Middle frontal gyrus (tissue), 1 donor: ENCODE measurements around the gene TUT1.
"Not testable (repeated sequence)": the region's sequence is repeated elsewhere in the genome, so short reads cannot be mapped to it uniquely, and the experiment has no call there.

Experiments
- DNase-seq: peaks from one replicate; pipeline ENCODE4 v3.0.0-alpha.2; 2015; ENCODE audit warnings: low spot score; ENCODE audit errors: extremely low spot score

TUT1 gene, protein sequence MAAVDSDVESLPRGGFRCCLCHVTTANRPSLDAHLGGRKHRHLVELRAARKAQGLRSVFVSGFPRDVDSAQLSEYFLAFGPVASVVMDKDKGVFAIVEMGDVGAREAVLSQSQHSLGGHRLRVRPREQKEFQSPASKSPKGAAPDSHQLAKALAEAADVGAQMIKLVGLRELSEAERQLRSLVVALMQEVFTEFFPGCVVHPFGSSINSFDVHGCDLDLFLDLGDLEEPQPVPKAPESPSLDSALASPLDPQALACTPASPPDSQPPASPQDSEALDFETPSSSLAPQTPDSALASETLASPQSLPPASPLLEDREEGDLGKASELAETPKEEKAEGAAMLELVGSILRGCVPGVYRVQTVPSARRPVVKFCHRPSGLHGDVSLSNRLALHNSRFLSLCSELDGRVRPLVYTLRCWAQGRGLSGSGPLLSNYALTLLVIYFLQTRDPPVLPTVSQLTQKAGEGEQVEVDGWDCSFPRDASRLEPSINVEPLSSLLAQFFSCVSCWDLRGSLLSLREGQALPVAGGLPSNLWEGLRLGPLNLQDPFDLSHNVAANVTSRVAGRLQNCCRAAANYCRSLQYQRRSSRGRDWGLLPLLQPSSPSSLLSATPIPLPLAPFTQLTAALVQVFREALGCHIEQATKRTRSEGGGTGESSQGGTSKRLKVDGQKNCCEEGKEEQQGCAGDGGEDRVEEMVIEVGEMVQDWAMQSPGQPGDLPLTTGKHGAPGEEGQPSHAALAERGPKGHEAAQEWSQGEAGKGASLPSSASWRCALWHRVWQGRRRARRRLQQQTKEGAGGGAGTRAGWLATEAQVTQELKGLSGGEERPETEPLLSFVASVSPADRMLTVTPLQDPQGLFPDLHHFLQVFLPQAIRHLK

DNA sequence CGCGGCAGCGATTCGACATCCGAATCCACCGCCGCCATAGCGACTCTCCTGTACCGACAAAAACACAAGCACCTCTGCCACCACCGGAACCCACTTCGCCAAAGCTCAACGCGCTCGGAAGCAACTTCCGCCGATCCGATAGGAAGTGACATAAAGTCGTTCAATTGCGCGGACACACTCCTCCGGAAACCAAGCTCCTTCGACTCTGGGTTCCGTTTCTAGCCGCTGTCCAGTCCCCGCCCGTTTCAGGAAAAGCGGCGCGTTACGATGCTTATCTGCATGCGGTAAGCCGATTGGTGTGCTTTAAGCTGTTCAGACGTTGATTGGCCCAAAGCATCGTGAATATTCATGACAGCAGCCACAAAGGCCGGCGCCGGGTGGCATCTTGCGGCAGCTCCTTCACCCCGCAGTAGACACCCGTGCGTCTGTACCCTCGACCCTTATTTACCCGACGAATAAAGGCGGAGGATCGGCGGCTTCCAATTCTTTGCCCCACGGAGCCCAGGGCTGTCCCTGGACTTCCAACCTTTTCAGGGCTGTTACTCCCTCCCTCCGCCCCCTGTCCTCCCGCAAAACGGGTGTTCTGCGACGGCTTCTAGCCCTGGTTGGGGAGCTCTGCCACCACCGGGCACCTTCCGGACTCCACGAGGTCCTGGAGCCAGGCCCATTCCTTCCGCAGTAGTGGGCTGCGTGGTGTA, at the start of gene TUT1:
Gene TUT1, minus strand, starts transcription at position 76 of the 698 bp plus-strand sequence. Its CDS starts 38 bp downstream, at position 38.
- DNase-seq, result peak; percentile 100

DNA sequence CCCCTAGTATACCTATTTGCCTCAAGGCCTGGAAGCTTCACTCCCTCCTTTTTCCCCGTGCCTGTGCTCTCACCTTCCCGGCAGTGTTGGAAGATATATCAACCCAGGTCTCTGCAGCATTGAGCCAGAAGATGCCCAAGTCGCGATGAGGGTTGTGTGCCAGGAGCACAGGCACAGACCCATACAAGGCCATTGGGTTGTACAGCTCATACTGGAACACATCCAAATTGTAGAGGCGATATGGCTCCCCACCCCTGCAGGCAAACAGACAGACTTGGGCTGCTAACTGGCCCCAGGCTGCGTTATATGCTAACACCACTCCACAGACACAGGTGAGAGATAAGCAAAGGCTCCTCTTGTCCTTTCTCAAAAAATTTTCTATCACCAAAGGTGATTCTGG, 41.2 kb upstream of the TUT1 start:
- DNase-seq, result no peak

DNA sequence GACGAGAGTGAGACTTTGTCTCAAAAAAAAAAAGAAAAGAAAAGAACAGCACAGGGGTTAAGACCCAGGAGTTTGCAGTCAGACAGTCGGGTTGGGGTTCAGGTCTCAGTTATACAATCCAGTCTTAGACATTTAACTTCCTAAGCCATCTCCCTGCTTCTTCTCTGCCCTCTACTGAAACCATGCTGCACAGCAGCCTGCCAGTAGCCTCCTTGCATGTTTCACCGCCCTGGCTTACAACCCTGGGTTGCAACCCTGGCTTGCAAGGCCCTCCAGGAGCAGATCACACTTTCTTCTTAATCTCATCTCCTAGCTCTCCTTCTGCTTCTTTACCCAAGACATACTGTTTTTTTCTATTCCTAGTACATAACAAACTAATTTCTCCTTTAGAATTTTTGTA, 36.4 kb upstream of the TUT1 start:
- DNase-seq, result no peak

DNA sequence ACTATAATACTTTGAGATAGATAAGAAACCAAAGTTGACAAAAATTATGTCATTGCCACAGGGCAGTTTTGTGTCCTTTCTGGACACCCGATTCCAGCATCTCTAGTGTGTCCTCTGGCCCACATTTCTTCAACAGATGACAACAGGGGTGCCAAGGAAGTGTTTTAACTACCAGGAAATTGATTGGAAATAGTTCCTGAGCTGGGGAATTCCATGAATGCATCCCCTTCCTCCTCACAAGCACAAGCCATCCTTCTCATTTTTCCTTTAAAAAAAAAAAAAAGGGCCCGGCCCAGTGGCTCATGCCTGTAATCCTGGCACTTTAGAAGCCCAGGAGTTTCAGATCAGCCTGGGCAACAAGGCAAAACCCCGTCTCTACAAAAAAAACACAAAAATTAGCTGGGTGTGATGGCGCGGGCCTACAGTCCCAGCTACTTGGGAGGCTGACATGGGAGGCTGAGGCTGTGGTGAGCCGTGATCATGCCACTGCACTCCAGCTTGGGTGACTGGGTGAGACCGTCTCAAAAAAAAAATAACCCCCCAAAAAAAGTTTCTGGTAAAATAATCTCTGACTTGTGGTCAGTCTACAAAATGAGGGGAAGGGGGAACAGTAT, 31.3 kb upstream of the TUT1 start:
- DNase-seq, result no peak

DNA sequence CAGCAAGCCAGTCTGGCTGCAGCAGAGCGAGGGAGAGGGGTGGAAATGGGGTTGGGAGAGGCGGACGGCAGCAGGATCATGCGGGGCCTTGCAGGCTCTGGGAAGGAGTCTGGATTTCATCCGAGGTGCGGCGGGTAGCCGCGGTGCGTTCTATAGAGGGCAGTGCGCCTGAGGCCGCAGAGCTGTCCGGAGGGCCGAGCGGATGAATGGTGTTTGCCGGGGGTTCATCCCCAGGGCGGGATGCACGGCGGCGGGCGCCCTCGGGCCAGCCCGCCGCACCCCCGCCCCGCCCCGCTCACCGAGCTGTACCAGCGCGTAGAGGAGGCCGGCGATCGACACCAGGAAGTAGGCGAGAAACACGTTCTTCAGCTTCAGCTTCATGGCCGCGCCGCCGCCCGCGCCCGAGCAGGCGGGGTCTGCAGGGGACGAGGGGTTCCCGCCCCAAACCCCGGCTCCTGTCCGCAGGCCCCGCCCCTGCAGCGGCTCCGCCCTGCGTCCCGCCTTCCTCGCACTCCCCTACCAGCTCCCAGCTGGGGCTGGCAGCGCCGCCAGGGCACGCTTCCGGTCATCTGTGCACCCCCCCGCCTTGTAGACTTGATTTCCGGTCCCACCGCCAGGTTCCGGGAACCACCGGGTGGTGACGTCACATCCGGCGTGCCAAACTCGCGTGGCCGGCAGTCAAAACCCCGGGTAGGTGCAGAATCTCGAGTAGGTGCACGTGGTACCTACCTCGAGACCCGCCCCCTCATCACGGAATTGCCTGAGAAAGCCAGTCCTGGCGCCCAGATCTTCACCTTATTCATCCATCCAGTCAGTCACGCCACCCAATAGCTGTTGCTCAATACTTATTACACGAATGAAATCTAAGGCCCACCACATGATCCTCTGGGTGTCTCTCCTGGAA, 30.5 kb upstream of the TUT1 start, which contains the start of gene B3GAT3:
Gene B3GAT3, minus strand, starts transcription at position 420 of the 904 bp plus-strand sequence. Its CDS starts 39 bp downstream, at position 381.
- peak; percentile 95 for DNase-seq

DNA sequence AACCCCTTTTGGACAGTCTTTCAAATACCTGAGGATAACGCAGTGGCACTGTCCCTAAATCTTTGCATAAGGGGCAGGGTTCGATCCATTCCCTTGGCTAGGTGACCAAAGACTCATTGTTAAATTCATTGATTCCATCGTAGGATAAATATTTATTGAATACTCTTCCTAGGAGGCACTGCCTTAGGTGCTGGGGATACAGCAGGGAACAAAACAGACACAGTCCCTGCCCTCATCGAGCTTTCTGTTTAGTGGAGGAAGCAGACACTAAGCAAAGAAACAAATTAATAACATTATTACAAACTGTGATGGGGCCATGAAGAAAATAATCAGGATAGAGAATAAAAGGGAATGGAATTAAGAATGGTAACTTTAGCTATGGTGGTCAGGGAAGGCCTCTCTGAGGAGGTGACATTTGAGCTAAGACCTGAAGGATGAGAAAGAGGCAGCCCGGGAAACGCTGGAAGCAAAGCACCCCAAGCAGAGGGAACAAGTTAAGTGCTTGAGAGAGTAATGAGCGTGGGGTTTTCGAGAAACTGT, 29.8 kb upstream of the TUT1 start:
- DNase-seq, result no peak

DNA sequence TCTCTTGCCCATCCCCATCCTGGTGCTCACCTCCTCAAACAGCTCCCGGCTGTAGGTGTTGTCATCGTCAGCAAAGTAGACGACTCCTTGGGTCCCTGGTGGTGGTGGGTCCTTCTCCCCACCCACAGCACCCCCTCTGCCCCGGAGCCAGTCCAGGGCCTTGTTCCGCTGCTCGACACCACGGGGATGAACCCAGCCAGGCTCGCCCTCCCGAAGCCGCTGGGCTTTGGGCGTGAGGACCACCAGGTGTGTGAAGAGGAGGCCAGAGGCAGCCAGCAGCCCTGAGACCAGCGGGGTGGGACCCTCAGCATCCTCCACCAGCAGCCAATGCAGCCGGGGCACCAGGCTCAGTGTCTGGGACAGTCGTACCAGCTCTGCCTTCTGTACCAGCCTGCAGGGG, 25.6 kb upstream of the TUT1 start:
- not testable (repeated sequence) for DNase-seq

DNA sequence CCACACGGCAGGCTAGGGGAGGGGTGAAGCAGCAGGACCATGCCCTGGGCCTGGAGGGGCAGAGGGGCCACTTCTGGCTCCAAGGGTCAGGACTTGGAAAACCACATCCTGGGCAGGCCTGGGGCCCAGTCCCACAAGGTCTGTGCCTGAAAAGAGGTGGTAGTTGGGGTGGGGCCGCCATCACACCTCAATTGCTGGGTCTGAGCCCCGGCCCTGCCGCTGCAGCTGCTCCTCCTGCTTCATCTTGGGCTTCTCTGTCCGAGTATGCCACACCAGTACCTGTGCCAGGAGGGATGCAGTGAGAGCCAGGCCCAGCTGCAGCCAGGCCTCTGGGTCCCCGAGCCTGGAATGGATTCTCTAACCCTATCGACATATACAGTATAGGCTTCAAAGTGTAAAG, 24.2 kb upstream of the TUT1 start:
- no peak for DNase-seq

DNA sequence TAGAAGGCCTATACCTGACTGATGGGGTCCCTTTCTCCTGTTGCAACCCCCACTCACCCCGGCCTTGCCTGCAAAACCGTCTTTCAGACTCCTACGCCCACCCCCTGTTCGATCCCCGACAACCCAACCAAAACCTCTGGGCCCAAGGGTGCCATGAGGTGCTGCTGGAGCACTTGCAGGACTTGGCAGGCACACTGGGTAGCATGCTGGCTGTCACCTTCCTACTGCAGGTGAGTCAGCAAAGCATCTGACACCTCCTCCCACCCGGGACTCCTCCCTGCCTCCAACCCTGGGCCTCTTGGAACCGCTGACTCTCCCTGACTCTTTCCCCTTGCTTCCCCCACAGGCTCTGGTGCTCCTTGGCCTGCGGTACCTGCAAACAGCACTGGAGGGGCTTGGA, 23.0 kb upstream of the TUT1 start:
- DNase-seq, result no peak

DNA sequence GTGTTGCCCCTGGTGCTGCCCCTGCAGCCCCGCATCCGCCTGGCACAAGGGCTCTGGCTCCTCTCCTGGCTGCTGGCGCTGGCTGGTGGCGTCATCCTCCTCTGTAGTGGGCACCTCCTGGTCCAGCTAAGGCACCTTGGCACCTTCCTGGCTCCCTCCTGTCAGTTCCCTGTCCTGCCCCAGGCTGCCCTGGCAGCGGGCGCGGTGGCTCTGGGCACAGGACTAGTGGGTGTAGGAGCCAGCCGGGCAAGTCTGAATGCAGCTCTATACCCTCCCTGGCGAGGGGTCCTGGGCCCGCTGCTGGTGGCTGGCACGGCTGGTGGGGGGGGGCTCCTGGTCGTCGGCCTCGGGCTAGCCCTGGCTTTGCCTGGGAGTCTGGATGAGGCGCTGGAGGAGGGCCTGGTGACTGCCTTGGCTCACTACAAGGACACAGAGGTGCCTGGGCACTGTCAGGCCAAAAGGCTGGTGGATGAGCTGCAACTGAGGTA, 22.0 kb upstream of the TUT1 start:
- DNase-seq, result no peak

DNA sequence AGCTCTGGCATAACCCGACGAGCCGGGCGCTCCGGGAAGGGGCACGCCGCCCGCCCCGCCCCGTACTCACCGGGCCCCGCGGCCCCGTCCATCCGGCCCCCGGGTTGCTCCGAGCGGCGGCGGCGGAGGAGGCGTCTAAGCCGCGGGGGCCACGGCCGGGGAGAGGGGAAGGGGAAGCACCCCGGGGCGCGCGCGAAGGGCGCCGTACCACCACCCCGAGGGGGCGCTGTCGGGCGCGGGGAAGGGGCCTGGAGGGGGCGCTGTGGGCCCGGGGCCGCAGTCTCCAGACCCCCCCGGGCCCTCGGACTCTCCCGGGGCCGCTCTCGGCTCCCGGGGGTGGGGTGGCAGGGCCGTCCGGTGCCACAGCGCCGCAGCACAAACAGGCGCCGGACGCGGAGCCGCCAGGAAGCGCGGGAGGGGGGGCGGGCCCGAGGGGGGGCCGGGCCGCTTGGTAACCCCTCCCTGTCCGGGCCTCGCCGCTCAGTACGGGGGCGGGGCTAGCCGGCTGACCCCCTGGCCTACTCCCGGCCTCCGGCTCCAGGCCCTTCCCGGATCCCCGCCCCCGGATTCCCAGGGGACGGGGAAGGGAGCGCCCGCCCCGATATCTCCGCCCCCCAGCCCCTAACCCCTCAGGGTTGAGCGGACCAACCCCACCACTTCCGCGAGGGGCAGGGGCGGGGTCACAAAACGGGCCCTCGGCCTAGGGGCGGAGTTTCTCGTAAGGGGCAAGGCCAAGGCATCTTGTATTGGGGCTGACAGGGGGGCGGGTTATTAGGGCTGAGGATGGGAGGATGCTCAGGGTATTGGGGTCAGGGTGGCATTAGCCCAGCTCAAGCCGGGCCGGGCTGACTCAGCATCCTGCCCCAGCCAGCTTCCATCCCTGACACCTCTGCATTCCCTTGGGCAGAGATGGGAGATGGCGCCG, 21.3 kb upstream of the TUT1 start, which contains the start of the genes EML3 and ROM1:
Gene EML3, minus strand, starts transcription at position 410 of the 925 bp plus-strand sequence. Its CDS starts 318 bp downstream, at position 92.
Gene ROM1, plus strand, starts transcription at position 892 of the 925 bp plus-strand sequence. Its CDS starts 25 bp downstream, at position 917.
- DNase-seq, result peak; percentile 31

DNA sequence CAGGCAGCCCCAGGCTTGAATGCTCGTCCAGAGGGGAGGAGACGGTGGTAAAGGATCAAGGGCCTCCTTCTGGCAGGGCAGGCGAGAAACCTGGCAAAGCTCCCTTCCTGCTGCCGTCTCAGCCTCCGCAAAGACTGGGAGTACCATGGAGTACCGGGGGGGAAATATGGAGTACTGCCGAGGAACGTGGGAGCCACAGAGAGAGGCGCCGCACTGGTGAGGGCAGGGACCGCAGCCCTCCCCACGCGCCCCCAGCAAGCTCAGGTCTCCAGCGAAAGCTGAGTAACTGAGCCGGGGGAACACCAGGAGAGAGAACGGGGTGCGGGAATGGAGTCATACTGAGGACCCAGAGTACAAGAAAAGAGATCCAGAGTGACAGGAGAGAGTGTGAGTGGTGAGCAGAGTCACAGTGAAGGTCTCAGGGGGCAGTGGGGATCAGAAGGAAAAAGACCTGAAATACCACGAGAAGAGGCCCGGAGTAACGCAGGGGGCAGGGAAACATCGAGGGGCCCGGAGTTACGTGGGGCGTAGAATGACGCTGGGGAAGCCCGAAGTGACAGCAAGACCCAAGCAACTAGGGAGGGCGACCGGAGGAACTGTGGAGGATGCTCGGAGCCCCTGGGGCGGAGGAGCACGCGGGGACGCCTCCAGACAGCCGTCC, 20.5 kb upstream of the TUT1 start:
- DNase-seq, result no peak

DNA sequence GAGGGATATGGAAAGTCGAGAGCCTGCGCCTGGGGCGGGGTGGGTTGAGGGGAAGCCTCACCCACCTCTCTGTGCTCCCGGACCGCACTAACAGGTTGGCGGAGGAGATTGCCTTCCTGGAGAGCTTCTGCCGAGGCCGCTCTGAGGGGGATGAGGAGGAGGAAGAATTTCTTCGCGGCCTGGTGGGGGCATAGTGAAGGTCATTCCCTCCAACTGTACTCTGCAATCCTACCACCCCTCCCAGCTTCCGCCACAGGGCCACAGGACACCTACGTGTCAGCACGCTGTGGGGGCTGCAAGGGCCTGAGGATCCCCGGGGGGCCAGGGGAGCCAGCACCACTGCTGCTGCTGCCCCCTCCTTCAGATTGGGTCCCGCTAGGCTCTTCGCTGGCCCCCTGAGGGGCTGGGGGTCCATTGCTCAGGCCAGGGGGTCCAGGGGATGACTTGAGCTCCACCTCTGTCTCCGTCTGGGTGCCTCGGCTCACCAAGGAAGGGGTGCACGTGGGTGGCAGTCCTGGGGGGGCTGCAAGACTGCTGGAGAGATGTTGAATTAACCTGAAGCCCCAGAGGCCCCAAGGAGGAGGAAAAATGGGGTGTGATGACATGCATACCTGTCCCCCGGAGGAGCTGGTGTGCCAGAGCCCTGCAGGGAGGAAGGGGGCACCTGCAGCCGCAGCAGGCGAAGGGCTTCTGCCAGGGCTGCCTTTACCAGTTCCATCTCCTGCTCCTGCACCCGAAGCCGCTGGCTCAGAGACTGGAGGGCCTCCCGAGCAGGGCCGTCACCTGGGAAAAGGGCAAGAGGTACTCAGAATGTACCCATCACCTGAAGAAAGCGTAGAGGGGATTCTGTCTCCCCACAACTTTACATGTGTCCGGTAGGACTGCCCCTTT, 19.7 kb upstream of the TUT1 start:
- DNase-seq, result no peak

DNA sequence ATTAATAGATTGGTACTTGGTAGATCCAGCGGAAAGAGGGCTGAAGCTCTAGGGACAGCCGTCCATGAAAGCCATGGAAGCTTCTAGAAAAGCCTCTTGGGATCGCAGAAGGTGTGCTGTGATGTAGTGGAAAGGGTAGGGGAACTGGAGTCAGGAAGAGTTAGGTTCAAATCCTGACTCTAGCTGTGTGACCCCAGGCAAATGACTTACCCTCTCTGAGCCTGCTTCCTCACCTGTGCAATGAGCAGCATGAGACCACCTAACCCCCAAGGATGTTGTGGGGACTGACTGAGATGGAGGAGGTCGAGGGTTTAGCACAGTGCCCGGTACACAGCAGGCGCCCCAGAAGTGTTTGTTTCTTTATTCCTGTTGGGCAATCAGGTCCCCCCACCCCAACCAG, 19.1 kb upstream of the TUT1 start:
- DNase-seq, result no peak

DNA sequence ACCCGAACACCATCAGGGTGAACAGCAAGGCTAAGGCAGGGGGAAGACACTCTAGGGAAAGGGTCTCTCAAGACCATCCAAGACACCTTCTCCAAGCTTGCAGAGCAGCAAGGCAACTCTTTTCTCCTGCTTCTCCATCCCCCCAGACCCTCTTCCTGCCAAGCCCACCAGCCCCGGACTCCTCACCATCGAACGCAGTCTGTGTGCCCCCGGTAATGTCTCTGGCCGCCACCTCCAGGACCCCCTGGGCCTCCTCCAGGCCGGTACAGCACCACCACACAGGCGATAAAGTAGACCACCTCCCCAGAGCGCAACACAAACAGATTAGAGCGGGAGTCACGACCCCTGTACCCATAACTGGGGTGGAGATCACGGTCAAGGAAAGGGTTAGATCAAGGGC, 17.5 kb upstream of the TUT1 start:
- no peak for DNase-seq

DNA sequence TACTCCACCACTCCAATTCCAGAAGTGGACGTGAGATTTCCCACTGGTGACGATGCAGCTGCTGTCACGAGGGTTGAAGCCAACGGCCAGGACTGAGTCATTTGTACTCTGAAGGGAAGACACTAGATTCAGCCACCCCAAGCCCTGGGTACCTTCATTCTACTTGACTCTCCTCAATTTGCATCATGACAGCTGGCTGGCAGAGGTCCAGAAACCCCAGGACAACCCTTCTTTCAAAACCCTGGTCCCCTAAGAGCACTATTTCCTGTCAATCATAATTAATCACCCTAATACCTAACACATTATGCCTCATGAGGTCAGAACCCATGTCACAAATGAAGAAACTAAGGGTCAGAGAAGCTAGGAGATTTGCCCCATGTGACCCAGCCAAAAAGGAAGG, 16.4 kb upstream of the TUT1 start:
- no peak for DNase-seq

DNA sequence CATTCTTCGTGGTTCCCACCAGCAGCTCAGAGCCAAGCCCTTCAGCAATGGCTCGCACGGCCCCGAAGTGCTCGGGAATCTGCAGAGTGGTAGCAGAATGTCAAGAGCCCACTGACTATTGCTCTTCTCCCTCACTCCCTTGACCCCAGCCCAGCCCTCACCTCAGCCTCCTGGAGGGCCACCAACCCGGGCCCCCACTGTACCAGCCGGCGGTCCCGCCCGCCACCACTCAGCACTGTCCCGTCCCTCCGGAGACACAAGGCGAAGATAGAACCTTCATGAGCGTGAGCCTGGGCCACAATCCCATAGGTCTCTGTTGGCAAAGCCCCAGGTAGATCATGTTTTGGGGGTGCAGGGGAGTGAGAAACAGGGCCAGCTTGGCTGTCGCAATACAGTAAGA, 14.6 kb upstream of the TUT1 start:
- DNase-seq, result no peak
